NCI-H2196 treated with DMSO at 0.1 percent for 48 hours (cell line): Measurements from ENCODE around the gene CPNE6.

Source experiments
- DNase-seq: peaks from one replicate; lab custom pipeline; 2025; ENCODE audit not compliant: unreplicated experiment; lab: John Stamatoyannopoulos, UW

Gene CPNE6

DNA sequence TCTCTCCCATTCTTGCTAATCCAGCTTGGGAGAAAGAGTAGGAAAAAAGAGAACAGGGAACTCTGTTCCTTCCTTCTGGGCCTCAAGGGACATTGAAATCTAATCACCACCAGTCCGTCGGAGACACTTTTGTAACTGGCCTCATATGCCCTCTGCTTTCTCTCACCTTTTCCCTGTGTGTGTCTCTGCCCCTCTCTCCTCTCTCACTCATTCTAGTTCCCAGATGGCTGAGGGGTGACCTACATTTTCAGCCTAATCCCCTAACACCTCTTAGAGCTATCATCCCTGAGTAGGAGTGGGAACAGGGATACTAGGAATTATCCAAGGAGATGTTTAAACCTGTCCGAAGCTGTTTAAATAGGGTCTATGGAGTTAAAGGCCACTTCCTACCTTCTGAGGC, 13.9 kb downstream of the CPNE6 start:
- DNase-seq, result no peak

DNA sequence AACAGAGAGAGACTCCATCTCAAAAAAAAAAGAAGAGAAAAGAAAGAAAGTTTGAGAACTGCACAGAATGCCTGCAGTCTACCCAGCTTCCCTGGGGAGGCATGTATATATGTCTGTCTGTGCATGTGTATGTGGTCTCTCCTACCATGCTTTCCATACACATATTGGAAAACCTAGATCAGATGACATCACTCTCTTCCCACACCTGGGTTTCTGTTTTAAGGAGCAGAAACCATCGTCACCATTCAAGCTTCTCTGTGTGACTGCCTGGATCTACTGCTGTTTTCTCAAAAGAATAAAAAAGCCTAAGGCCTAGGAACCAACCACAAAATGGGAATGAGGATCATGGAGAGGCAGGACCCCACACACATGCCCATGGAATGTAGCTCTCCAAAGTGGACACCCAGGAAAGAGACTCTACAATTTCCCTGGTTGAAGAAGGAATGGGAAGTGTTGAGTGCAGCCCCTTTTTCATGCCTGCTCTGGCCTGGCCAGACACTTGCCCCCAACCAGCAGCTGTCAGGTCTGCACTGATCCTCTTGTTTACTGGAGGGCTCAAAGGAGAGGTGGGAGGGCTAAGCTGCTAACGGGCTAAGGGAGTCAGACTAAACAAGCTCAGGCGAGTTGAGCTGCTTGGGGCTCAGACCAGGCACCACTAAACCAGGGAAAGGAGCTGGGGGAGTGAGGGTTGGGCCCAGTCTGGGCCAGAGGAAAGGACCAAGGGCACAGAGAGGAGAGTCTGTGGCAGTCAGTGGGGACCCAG, 15.0 kb downstream of the CPNE6 start:
- no peak for DNase-seq

DNA sequence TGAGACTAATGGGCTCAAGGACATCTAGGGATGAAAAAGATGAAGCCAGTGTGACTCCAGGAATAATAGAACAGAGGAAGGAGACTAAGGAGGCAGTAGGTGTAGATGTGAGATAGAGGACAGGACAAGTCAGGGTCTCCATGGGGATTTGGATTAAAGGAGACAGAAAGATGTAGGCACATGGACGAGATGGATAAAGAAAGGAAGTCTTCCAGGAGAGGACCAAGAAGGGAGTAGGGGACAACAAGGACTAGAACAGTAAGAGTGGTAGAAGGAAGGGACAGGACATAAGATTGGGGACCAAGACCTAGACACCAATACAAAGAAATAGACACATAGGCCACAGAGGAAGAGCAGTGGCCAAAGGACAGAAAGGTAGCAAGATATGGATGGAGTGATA, 15.6 kb downstream of the CPNE6 start:
- no peak for DNase-seq

DNA sequence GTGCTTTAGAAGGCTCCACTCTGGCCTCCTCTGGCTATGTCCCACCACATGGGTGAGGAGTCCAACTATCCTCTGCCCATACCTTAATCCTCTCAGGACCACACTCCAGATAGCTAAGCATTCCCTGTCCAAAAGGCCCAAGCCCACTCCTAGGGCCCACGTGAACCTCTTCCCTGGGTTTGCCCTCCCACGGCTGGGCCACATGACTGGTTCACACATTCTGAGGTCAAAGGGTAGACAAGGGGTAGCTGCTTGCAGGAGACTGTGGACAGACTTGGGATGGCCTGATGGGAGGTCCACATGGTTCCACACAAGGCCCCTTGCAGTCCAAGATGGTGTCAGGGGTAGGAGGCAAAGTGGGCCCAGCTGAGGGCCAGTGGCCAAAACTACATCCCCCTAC, 16.7 kb downstream of the CPNE6 start:
- DNase-seq, result no peak

DNA sequence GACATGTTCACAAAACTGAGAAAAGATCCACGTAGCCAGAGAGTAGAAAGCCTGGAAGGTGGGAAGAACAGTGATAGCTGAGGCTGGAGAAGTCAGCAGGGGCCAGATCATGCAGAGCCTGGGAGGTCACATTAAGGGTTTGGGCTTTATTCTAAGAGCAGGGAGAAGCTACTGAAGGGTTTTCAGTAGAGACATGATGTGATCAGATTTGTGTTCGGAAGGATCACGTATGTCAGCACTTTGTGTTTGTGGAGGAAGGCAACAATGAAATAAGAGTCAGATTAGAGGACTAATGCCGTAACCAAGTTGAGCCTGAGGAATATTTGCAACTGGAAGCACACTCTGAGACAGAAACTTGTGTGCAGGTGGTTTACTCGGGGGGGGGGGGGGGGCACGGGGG, 18.5 kb downstream of the CPNE6 start:
- DNase-seq, result no peak

DNA sequence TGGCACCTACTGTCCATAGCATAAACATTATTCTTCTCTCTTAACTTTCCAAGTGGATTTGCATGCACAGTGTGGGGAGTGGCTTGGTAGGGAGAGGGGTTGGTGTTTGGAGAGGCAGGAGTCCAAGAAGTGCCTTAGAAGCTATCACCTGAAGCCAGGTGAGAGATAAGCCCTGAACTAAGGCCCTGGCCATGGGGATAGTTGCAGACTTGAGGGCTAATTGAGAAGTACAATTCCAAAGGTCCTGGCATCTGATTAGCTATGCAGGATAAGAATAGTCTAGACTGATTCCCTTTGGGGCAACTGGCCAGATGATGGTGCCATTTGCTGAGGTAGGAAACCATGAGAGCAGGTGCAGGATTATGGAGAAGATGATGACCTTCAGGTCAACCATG, 20.7 kb downstream of the CPNE6 start:
- no peak for DNase-seq

DNA sequence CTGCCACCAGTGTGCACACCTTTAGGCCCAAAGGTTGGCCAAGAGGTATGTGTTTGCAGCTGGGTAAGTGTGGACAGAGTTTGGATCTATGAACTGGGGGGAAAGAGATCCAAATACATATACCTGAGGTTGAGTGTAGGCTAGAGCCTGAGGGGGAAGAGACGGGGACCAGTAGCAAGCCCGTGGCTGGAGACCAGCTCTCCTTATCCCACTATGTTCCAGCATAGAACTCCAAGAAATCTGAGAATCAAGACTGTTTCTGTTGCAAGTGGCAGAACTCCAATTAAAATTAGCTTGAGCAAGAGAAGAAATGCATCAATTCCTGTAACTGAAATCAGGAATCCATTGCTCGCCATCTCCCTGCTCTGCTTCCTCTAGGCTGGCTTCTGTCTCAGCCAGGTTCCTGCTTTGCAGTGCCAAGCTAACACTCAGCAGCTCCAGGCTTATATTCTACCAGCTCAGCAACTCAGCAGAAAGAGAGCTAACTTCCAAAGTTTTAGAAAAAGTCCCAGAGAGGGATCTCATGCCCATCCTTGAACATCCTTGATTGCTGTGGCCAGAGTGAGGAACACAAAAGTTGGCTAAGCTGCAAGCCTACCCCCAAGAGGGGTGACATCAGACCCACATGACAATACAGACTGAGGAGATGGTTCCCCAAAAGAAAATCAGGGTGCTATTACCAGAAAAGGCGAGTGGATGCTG, 21.3 kb downstream of the CPNE6 start:
- no peak for DNase-seq

DNA sequence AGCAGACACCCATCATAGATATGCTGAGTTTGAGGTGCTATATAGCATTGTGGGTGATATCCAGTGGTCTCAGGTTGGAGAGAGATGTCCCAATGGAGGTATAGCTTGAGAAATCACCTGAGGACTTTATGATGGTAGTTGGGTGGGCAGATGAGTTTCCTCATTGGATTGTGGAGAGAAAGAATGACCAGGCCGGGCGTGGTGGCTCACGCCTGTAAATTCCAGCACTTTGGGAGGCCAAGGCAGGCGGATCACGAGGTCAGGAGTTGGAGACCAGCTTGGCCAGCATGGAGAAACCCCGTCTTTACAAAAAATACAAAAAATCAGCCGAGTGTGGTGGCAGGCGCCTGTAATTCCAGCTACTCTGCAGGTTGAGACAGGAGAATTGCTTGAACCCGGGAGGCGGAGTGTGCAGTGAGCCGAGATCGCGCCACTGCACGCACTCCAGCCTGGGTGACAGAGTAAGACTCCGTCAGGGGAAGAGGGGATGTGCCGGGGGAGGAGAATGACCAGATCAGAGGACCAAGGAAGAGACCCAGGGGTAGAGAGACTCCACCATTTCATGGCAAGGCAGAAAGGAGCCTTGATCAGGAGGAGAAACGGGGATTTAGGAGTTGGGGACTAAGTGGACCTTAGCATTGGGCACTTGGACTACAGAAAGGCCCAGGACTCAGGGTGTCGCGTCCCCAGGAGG, 22.0 kb downstream of the CPNE6 start:
- DNase-seq, result no peak

DNA sequence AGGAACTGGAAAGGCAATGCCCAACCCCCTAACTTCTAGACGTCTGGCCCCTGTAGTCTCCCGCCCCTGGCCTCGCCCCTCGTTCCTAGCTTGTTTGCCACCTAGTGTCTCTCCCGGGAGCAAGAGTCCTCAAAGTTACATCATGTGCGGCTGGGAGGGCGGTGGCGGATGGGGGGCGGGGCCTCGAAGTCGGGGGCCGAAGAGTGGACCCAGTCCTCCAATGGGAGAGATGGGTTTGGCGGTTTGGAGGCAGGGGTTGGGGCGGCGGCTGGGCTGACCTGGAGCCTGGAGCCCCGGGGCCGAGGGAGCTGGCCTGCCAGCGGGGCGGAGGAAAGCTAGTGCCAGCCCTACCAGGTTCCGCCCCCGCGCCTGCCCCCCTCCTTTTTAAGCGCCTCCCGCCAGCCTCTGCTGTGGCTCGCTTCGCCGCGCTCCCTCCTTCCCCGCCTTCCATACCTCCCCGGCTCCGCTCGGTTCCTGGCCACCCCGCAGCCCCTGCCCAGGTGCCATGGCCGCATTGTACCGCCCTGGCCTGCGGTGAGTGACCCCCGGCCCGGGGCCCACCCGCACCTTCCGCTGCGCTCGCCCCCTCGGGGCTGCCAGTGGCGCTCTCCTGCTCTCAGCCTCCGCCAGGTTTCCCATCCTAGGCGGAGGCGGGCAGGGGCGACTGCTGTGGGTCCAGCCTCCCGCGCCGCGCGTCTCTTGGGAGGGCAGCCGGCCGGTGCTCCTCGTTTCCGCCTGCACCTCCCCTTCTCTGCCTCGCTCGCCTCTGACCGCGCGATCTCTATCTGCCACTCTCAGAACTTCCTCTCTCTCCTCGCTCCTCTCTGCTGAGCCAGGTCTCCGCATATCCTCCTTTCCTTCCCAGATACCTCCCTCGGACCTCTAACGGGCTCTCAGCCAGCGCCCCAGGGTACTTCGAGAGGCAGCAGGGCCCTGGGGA, 22.8 kb downstream of the CPNE6 start, which contains the start of gene PCK2:
Gene PCK2, plus strand, starts transcription at position 411 of the 940 bp plus-strand sequence. Its CDS starts 95 bp downstream, at position 506.
- peak; percentile 96 for DNase-seq

DNA sequence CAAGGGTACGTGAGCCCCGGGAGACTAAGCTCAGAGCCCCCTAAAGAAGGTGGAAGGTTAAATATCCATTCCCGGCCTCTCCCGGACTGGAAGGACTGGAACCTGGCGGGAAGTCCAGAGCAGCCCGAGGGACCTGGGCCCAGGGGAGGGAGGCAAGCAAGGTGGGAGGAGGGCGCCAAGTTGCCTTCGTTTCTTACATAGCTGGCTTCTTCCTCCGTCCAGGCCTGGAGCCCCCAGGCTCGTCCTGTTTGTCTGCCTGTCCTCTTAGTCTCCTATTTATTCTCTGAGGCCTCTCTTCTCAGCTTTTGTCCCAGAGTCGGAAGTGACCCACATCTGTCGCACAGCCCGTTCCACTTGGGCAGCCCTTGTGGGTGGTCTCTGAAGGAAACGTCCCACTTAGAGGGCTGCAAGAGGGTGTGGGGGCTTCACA, 23.5 kb downstream of the CPNE6 start:
- DNase-seq, result no peak

DNA sequence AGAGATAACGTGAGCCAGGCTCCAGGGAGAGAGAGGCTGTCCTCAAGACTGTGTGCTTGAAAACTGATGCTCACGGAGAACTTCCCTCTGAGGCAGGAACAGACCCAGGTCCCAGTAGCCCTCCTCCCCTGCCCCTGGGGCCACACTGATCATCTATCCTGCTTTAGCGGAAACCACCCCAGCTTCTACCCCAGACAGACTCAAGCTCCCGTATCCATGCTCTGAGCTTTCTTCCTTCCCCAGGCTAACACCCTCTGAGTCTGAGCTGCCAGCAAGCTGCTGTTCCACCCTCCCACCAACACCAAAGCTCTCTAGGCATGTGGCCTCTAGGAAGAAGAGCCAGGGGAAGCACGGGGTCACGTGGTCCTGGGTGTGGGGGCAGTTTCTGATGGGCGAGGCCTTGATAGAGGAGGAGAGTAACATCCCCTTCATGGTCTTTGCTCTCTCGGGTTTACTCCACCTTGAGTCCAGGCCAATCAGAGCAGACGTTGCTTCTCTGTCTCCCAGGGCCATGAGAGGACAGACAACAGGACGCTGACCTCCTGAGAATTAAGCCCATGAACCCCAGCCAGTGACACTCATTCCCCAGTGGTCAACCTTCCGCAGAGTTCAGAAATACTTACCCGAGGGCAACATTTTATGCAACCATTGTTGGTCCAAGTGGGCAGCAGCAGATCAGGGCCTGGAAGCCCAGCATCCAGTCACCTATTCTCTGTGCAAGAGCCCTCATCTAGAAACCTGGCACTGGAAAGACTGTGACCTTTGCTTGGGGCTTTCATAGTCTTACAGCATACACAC, 24.1 kb downstream of the CPNE6 start:
- peak; percentile 40 for DNase-seq

DNA sequence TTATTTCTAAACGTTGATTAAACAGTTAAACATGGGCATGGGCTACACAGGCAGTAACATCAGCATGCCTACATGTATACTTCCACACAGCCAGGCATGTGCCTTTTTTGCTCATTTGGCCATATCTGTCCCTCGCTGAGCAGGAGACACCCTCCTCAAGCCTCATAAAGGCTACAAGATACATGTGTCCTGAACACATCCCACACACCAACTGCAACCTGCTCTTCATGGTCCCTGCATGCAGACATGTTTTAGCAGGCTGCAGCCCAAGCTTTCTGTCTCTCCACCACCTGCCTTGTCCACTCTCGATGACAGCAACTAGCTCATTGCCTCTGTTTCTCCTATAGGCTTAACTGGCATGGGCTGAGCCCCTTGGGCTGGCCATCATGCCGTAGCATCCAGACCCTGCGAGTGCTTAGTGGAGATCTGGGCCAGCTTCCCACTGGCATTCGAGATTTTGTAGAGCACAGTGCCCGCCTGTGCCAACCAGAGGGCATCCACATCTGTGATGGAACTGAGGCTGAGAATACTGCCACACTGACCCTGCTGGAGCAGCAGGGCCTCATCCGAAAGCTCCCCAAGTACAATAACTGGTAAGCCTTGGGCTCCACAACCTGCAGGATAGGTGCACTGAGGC, 25.3 kb downstream of the CPNE6 start:
- DNase-seq, result no peak

DNA sequence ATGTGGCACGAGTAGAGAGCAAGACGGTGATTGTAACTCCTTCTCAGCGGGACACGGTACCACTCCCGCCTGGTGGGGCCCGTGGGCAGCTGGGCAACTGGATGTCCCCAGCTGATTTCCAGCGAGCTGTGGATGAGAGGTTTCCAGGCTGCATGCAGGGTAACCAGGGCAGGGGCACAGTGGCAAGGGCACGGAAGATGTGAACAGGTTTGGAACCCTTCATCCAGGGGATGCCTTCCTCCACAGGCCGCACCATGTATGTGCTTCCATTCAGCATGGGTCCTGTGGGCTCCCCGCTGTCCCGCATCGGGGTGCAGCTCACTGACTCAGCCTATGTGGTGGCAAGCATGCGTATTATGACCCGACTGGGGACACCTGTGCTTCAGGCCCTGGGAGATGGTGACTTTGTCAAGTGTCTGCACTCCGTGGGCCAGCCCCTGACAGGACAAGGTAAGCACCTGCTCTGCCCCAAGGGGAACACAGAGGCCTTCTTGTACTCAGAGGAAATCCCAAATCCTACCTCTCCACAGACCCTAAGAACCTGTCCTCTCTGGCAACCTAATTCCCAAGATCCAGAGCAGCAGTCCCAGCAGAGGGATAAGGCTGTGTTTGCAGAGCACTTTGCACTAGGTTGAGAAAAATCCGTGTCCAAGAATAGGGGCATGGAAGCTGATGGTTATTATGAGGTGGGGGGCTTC, 27.0 kb downstream of the CPNE6 start:
- no peak for DNase-seq

DNA sequence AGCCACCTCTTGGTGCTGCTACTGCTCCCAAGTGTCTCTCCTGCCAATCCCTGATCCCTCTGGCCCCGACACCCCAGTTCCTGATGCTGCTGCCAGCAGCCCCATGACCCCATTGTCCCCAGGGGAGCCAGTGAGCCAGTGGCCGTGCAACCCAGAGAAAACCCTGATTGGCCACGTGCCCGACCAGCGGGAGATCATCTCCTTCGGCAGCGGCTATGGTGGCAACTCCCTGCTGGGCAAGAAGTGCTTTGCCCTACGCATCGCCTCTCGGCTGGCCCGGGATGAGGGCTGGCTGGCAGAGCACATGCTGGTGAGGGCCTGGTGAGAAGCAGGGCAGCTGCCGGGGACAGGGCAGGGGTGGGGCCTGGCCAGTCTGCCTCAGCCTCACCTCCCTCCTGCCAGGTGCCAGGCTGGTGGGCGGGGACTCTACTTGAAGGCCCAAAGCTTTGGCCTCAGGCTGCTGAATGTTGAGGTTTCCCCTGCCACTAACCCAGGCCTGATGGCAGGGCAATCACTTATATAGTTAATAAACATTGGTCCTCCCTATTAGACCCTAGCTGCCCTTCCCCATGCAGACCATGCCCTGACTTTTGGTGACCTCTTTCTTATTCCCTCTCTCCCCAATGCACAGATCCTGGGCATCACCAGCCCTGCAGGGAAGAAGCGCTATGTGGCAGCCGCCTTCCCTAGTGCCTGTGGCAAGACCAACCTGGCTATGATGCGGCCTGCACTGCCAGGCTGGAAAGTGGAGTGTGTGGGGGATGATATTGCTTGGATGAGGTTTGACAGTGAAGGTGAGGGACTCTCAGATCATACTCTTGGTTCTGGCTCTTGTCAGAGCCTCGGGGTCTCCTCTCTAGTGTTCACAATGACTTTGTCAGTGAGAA, 27.8 kb downstream of the CPNE6 start:
- peak; percentile 85 for DNase-seq

DNA sequence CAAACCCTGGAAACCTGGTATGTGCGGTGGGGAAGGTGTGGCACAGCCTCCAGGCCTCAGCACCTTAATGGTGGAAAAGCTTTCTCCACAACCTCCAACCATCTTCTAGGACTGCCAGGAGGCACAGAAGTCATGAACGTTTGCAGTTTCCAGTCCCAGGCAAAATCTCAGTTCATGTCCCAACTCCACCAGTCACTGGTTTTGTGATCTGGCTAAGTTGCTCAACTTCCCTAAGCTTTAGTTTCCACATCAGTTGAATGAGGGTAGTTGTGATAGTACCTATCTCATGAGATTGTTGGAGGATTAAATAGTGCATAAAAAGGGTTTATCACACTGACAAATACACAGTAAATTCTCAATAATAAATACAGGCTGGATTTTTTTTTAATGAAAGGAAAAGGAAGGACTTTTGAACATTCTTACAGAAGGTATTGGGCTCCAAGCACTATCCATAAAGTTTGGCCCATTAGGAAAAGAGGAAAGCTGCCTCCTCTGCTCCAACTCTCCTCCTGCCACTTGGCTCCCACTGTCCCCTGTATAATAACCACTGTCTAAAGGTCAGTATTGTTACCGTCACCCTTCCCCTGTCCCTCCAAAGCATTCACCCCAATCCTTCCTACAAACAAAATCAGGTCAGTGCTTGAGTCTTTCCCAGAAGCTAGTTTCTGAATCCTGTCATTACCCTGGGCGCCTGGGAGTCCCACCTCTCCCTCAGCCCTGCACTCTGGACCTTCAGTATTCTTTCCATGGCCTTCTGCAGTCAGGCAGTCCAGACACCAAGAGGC, 29.0 kb downstream of the CPNE6 start:
- no peak for DNase-seq

DNA sequence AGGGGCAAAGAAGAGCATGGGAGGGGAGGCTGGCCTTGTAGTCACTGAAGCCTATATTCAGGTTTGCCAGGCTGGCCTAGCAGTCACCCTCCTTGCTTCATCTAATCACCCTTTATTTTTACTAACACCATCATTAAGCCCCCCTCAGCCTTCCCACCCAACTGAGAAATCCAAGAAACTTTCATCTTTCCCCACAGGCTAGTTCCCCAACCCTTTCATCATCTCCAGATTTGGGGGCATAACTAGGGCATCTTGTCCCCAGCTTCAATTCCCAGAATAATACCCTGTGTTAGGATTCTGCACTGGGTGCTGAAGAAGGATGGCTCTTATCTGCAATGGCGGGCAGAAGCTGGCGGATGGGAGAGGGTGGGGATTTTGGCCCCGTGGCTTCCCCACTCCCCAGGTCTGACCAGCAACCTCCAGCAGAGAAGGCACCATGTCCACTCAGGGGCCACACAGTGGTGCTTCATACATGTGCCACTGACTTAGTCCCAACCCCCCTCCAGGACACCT, 29.7 kb downstream of the CPNE6 start:
- no peak for DNase-seq
